RWPE1 (cell line): ENCODE data around the gene UXS1.
"Not testable (repeated sequence)": the region's sequence is repeated elsewhere in the genome, so short reads cannot be mapped to it uniquely, and the experiment has no call there.

Experiments used
- CTCF ChIA-PET: fragments of 350-600 bp; sonication (Branson Sonifier 250); formaldehyde crosslinking; extraction: SDS; loops from one replicate; lab custom pipeline; 2021; lab: Yijun Ruan, JAX
- POLR2A ChIA-PET: fragments of 400-600 bp; formaldehyde crosslinking; extraction: SDS; loops from one replicate; lab custom pipeline; 2020; ENCODE audit warnings: antibody characterized with exemption; ENCODE audit not compliant: low non-redundant PET; lab: Yijun Ruan, JAX
- DNase-seq: peaks from one replicate; pipeline ENCODE4 v3.0.0; 2012; ENCODE audit warnings: low spot score
- H3K27ac ChIP-seq: fragments of 450-650 bp; 2 replicates; pipeline ENCODE4 v1.5.1; 2017
- TF ChIP-seq, protein P1 (sequence below): fragments of 450-650 bp; conservative IDR thresholded peaks from 2 replicates; pipeline ENCODE4 v1.5.1; 2017; ENCODE audit warnings: low read depth, mild to moderate bottlenecking

UXS1 gene

DNA sequence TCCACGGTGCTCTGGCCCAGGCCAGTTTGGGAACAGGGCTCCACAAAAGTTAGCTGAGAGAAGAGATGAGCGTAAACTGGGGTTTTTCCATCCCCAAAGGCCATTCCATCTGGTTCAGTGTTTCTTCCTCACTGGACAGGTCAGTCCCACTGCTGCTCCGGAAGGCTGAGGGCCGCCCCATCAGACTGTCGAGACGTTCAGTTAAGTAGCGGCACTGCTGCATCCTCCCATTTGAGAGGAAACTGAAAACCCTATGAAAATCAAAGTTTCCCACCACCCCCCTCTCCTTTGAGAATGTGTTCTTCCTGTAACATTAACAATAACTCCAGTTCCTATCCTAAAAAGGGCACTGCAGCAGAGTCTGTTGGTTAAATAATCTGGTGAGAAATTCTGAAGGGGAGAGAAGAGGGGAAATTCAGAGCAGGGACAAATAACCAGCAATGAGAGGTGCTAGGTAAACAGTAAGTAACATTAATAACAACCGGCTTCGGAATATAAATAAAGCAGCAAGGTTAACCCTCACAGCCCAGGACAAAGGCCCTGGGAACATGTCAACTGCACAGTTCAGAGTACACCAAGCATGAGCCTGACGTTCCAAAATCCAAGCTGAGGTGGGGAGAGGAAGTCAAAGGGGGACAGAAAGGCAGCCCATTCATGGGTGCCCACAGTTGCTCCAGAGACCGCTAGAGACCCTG lies 55.4 kb downstream of the UXS1 start:
- ChIA-PET CTCF (no interaction called here), POLR2A (no interaction called here)
- no peak overlapping the region for H3K27ac ChIP-seq
- no peak for DNase-seq
- TF ChIP-seq, protein P1, sequence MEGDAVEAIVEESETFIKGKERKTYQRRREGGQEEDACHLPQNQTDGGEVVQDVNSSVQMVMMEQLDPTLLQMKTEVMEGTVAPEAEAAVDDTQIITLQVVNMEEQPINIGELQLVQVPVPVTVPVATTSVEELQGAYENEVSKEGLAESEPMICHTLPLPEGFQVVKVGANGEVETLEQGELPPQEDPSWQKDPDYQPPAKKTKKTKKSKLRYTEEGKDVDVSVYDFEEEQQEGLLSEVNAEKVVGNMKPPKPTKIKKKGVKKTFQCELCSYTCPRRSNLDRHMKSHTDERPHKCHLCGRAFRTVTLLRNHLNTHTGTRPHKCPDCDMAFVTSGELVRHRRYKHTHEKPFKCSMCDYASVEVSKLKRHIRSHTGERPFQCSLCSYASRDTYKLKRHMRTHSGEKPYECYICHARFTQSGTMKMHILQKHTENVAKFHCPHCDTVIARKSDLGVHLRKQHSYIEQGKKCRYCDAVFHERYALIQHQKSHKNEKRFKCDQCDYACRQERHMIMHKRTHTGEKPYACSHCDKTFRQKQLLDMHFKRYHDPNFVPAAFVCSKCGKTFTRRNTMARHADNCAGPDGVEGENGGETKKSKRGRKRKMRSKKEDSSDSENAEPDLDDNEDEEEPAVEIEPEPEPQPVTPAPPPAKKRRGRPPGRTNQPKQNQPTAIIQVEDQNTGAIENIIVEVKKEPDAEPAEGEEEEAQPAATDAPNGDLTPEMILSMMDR, result no peak

DNA sequence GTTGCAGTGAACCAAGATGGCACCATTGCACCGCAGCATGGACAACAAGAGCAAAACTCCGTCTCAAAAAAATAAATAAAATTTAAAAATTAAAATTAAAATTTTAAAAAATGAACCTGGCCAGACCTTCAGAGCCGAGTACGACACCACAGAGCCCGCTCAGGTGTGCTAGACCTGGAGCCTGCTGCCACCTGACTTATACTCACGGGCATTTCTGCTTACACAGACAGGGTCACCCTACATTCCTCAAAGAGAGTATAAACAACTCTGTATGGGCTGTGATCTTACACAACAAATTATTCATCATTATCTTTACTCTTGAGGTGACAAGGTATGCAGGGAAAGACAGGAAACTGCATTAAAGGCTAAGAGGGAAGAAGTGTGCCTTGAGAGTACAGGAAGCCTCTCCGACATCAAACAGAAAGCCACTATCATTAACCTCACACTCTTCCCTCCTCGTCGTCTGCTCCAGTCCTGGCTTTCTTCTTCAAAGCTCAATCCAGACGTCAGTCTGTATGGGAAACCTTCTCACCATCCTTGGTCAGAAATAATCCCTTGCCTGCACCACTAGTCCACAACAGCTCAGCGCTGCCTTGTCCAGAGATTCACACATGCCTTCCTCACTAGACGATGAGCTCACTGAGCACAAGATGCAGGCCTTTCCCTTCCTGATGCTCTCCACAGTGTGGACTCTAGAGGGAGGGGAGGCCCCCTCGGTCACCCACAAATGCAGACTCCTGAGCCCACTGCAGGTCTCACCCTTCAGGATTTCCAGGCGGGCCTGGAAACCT lies 56.2 kb downstream of the UXS1 start:
- no peak for DNase-seq
- TF ChIP-seq, protein P1, result no peak
- H3K27ac ChIP-seq, result no peak overlapping the region
- POLR2A ChIA-PET, result no interaction called here
- CTCF ChIA-PET, result no interaction called here

DNA sequence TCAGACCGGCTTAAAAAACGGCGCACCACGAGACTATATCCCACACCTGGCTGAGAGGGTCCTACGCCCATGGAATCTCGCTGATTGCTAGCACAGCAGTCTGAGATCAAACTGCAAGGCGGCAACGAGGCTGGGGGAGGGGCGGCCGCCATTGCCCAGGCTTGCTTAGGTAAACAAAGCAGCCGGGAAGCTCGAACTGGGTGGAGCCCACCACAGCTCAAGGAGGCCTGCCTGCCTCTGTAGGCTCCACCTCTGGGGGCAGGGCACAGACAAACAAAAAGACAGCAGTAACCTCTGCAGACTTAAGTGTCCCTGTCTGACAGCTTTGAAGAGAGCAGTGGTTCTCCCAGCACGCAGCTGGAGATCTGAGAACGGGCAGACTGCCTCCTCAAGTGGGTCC lies 62.9 kb downstream of the UXS1 start:
- POLR2A ChIA-PET, CTCF ChIA-PET, DNase-seq: not testable (repeated sequence)
- H3K27ac ChIP-seq, result peak overlapping the region; percentile 90

DNA sequence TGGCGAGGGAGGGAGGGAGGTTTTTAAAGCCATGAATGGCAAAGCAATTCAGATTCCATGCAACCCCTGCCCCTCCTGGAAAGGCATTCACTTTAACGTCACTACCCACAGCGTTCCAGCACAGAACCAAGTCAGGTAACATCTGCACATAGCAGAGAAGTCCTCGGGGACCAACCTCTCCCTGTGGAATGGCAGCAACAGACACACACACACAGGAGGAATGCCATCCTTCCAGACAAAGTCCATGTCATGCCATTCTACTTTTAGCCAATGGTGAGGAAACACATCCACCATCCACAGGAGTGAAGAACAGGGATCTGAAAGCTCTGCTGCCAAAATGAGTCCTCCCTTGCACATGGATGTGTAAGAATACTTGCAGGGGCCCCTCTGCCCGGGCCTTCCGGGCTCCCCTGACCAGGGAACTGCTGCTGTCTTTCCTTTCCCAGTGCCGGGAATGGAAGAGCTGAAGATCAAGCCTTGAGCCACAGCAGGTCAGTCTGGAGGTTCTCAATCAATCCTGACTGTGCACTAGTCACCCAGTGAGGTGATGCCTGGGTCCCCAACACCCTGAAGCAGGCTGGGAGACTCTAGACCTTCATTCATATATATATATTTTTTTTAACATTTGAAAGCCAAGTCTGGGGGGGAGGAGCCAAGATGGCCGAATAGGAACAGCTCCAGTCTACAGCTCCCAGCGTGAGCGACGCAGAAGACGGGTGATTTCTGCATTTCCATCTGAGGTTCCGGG lies 63.7 kb downstream of the UXS1 start:
- H3K27ac ChIP-seq, result peak overlapping the region; percentile 90
- ChIA-PET CTCF (no interaction called here), POLR2A (no interaction called here)
- TF ChIP-seq, protein P1, result no peak
- no peak for DNase-seq

DNA sequence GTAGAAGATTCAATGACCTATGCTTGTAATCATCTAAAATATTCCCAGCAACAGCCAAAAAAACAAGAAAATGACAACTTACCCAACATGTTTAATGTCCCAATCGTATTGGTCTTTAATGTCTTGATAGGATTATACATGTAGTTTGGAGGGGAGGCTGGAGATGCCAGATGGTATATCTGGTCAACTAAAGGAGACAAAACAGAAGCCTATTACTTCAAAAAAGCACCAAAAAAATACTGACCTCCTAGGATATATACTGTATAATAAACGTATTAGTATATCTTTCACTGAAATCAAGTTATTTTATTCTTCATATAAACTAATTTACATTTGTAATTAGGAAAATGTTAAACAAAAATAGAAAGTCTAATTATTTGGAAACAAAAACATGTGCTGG lies 64.5 kb downstream of the UXS1 start:
- H3K27ac ChIP-seq, result no peak overlapping the region
- TF ChIP-seq, protein P1, result no peak
- ChIA-PET CTCF (no interaction called here), POLR2A (no interaction called here)
- DNase-seq, result no peak

DNA sequence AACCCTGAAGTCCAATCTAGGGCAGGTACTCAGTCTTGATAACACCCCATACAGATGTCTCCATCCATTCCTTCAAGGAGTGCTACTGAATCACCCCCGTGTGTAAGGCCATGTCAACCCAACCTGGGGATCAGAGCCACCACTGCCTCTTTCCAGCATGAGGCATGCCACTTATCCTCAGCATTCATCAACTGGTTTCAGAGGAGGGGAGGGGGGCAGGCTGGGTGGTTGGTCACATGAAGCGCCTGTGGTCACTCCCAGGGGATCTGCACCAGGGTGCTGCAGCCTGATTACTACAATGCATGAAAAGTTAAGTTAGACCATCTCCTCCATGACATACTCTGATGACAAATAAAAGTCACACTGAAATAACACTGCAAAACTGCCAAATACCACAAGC lies 65.0 kb downstream of the UXS1 start:
- H3K27ac ChIP-seq, result no peak overlapping the region
- TF ChIP-seq, protein P1, result no peak
- POLR2A ChIA-PET, result no interaction called here
- no peak for DNase-seq
- CTCF ChIA-PET, result no interaction called here
